HepG2 (cell line): ENCODE data around the gene SMARCE1. TPM values are rescaled to one million over a fixed set of nuclear protein-coding genes. Genes with fewer than 3 reads are reported as not detected.

Experiments used
- ARNT ChIP-seq: fragments of 450-650 bp; IDR thresholded peaks from 2 replicates; pipeline ENCODE4 v1.6.1; 2017
- ARNT2 ChIP-seq: sonication (generic); formaldehyde crosslinking; IDR thresholded peaks from 2 replicates; pipeline ENCODE4 v1.8.0; 2022; ENCODE audit warnings: mild to moderate bottlenecking, low read depth, missing genetic modification reagents, moderate library complexity
- ATRX ChIP-seq: sonication (generic); formaldehyde crosslinking; IDR thresholded peaks from 2 replicates; pipeline ENCODE4 v1.4.0; 2020; ENCODE audit warnings: missing genetic modification reagents, borderline replicate concordance
- HCFC1 ChIP-seq: fragments of 150-350 bp; IDR thresholded peaks from 2 replicates; pipeline ENCODE4 v1.6.1; 2014; ENCODE audit warnings: low read depth, low read length
- HHEX ChIP-seq: IDR thresholded peaks from 2 replicates; pipeline ENCODE4 v1.6.1; 2016; ENCODE audit warnings: control low read depth
- KDM4B ChIP-seq: sonication (generic); formaldehyde crosslinking; IDR thresholded peaks from 2 replicates; pipeline ENCODE4 v1.4.0; 2020; ENCODE audit warnings: missing genetic modification reagents
- MAFG ChIP-seq: sonication (generic); formaldehyde crosslinking; IDR thresholded peaks from 2 replicates; pipeline ENCODE4 v1.5.1; 2020; ENCODE audit warnings: mild to moderate bottlenecking, missing genetic modification reagents
- MTA1 ChIP-seq: sonication (generic); formaldehyde crosslinking; IDR thresholded peaks from 2 replicates; pipeline ENCODE4 v1.4.0; 2020; ENCODE audit warnings: missing genetic modification reagents, mild to moderate bottlenecking, borderline replicate concordance
- SMAD3 ChIP-seq: sonication (generic); formaldehyde crosslinking; IDR thresholded peaks from 2 replicates; pipeline ENCODE4 v1.4.0; 2020; ENCODE audit warnings: missing genetic modification reagents
- TOPORS ChIP-seq: sonication (generic); formaldehyde crosslinking; IDR thresholded peaks from 2 replicates; pipeline ENCODE4 v1.8.0; 2023; ENCODE audit warnings: mild to moderate bottlenecking, missing genetic modification reagents
- ZFP1 ChIP-seq: IDR thresholded peaks from 2 replicates; pipeline ENCODE4 v1.6.1; 2016
- ZFP90 ChIP-seq: sonication (generic); formaldehyde crosslinking; IDR thresholded peaks from 2 replicates; pipeline ENCODE4 v1.8.0; 2022; ENCODE audit warnings: missing genetic modification reagents, mild to moderate bottlenecking, inconsistent platforms, borderline replicate concordance
- ZNF160 ChIP-seq: sonication (generic); formaldehyde crosslinking; IDR thresholded peaks from 2 replicates; pipeline ENCODE4 v1.8.0; 2022; ENCODE audit warnings: mild to moderate bottlenecking, inconsistent platforms, missing genetic modification reagents
- ZNF282 ChIP-seq: fragments of 450-650 bp; IDR thresholded peaks from 2 replicates; pipeline ENCODE4 v1.6.1; 2018; ENCODE audit not compliant: partially characterized antibody
- ZNF451 ChIP-seq: sonication (generic); formaldehyde crosslinking; IDR thresholded peaks from 2 replicates; pipeline ENCODE4 v1.5.0; 2020; ENCODE audit warnings: mild to moderate bottlenecking, missing genetic modification reagents
- ZNF552 ChIP-seq: sonication (generic); formaldehyde crosslinking; IDR thresholded peaks from 2 replicates; pipeline ENCODE4 v1.9.0; 2022; ENCODE audit warnings: missing genetic modification reagents, mild to moderate bottlenecking, borderline replicate concordance
- ZNF629 ChIP-seq: sonication (generic); formaldehyde crosslinking; conservative IDR thresholded peaks from 2 replicates; pipeline ENCODE4 v1.5.0; 2020; ENCODE audit warnings: missing genetic modification reagents
- ZNF646 ChIP-seq: sonication (generic); formaldehyde crosslinking; IDR thresholded peaks from 2 replicates; pipeline ENCODE4 v1.9.0; 2021; ENCODE audit warnings: mild to moderate bottlenecking, missing genetic modification reagents
- ZNF660 ChIP-seq: sonication (generic); formaldehyde crosslinking; IDR thresholded peaks from 2 replicates; pipeline ENCODE4 v1.5.1; 2020; ENCODE audit warnings: mild to moderate bottlenecking, low read depth, missing genetic modification reagents, borderline replicate concordance
- ZNF703 ChIP-seq: sonication (generic); formaldehyde crosslinking; IDR thresholded peaks from 2 replicates; pipeline ENCODE4 v1.5.1; 2020; ENCODE audit warnings: missing genetic modification reagents, mild to moderate bottlenecking, moderate library complexity, borderline replicate concordance
- ZNF781 ChIP-seq: sonication (generic); formaldehyde crosslinking; IDR thresholded peaks from 2 replicates; pipeline ENCODE4 v1.5.1; 2020; ENCODE audit warnings: borderline replicate concordance, mild to moderate bottlenecking, missing genetic modification reagents; ENCODE audit errors: not compliant biosample characterization
- ZNF792 ChIP-seq: IDR thresholded peaks from 2 replicates; pipeline ENCODE4 v1.6.1; 2016
- ZSCAN9 ChIP-seq: IDR thresholded peaks from 2 replicates; pipeline ENCODE4 v1.6.1; 2016; ENCODE audit warnings: borderline replicate concordance
- polyA plus RNA-seq, 8 experiments: library from polyadenylated mRNA; depleted of rRNA in 3 of 8; stranded (reverse) in 7 of 8; unstranded in 1 of 8; fragments of >200 nt; fragmentation: Illumina TruSeq in 4 of 8; extraction: Trizol in 4 of 8; gene quantifications; 2 replicates each; pipeline versions ENCODE4 v1.2.1 to v1.2.3, GENCODE V29; 2011 to 2016; ENCODE audit warnings: low read depth in 4 of 8, missing spikeins in 1 of 8, mixed read lengths in 1 of 8; ENCODE audit not compliant: insufficient read depth in 1 of 8
- total RNA-seq, 5 experiments: library from RNA; depleted of rRNA; stranded (reverse); fragments of >200 nt; fragmentation: Illumina TruSeq; extraction: Trizol; gene quantifications; 2 replicates each; pipeline ENCODE4 v1.2.3, GENCODE V29; 2016; ENCODE audit warnings: low read depth in 1 of 5
- TF ChIP-seq, protein P1 (sequence below): sonication (generic); formaldehyde crosslinking; IDR thresholded peaks from 2 replicates; pipeline ENCODE4 v1.4.0; 2020; ENCODE audit warnings: missing genetic modification reagents; ENCODE audit errors: not compliant biosample characterization
- TF ChIP-seq, protein P2 (sequence below): IDR thresholded peaks from 2 replicates; pipeline ENCODE4 v1.6.1; 2016; ENCODE audit warnings: missing genetic modification reagents, missing compliant biosample characterization

SMARCE1 gene
- total and polyA plus RNA-seq, 2 of the 13 experiments (the other 11 are each of a cell fraction or from before 2014, with no cell fraction given): 43.5 to 127 TPM

DNA sequence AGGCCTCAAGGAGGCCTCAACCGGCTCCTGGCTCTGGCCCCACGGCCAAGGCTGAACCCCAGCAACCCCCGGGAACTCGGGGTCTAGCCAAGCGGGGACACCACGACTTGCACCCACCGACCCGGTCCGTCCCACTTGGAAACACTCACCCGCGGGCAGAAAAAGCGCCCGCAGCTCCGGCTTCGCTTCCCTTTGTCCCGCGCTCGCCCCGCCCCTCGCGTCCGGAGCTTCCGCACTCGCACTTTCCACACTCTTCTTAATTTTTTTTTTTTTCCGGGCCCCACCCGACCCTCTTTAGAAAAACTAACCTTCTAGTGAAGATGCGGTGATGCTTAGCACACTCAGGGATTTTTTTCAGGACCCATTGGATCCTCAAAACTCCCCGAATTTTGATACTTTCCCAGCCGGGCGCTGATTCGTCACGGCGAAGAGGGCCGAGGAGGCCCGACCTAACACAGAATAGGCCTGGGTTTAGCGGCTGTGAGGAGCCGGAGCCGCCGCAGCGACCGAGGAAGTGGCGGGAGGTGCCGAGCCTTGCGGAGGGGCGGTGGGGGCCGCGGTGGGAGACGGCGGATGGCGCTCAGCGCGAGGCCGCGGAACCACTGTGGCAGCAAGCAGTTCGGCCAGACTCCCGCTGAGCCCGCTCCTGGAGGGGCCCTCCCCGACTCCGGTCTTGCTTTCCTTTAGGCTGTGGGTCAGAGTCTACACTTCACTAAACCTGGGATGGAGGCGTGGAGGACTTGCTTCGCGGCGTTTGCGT, at the start of gene SMARCE1 (continued):
- TF ChIP-seq ZNF703: peak; percentile 95; the same call in 1 of the 2 replicates
- no peak for TF ChIP-seq ZNF451 (CRISPR knock-in tag)
- TF ChIP-seq, protein P1, sequence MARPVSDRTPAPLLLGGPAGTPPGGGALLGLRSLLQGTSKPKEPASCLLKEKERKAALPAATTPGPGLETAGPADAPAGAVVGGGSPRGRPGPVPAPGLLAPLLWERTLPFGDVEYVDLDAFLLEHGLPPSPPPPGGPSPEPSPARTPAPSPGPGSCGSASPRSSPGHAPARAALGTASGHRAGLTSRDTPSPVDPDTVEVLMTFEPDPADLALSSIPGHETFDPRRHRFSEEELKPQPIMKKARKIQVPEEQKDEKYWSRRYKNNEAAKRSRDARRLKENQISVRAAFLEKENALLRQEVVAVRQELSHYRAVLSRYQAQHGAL (CRISPR knock-in tag): no peak
- no peak for TF ChIP-seq ZNF660 (CRISPR knock-in tag)
- peak; percentile 19; the same call in 1 of the 2 replicates for TF ChIP-seq HCFC1
- no peak for TF ChIP-seq MAFG
- TF ChIP-seq ZFP1 (CRISPR knock-in tag): no peak
- no peak for TF ChIP-seq SMAD3 (CRISPR knock-in tag)
- TF ChIP-seq ZNF282: no peak
- no peak; the same call in 1 of the 2 replicates for TF ChIP-seq ZNF792 (CRISPR knock-in tag)
- no peak for TF ChIP-seq ARNT
- peak; percentile 80 for TF ChIP-seq ZSCAN9 (CRISPR knock-in tag)
- no peak for TF ChIP-seq HHEX (CRISPR knock-in tag)
- TF ChIP-seq TOPORS (CRISPR knock-in tag): no peak
- TF ChIP-seq ZNF646 (CRISPR knock-in tag): 0 out of 2 replicates have a peak, but pooled peaks have one; percentile 69
- peak; percentile 87; the same call in 1 of the 2 replicates for TF ChIP-seq ZNF552 (CRISPR knock-in tag)
- TF ChIP-seq ATRX (CRISPR knock-in tag): 0 out of 2 replicates have a peak, but pooled peaks have one; percentile 29
- TF ChIP-seq, protein P2, sequence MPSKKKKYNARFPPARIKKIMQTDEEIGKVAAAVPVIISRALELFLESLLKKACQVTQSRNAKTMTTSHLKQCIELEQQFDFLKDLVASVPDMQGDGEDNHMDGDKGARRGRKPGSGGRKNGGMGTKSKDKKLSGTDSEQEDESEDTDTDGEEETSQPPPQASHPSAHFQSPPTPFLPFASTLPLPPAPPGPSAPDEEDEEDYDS: peak; percentile 56
- TF ChIP-seq ZNF629: no peak
- peak; percentile 55 for TF ChIP-seq ZNF781 (CRISPR knock-in tag)
- no peak; the same call in 1 of the 2 replicates for TF ChIP-seq ZNF160 (CRISPR knock-in tag)
- TF ChIP-seq KDM4B: peak; percentile 78
- TF ChIP-seq ARNT2 (CRISPR knock-in tag): peak; percentile 79
- no peak for TF ChIP-seq ZFP90 (CRISPR knock-in tag)
- no peak for TF ChIP-seq MTA1 (CRISPR knock-in tag)
